ENCODE measurements around the gene NDUFA7.
"Not testable (repeated sequence)": the region's sequence is repeated elsewhere in the genome, so short reads cannot be mapped to it uniquely, and the experiment has no call there.

The NDUFA7 gene

DNA sequence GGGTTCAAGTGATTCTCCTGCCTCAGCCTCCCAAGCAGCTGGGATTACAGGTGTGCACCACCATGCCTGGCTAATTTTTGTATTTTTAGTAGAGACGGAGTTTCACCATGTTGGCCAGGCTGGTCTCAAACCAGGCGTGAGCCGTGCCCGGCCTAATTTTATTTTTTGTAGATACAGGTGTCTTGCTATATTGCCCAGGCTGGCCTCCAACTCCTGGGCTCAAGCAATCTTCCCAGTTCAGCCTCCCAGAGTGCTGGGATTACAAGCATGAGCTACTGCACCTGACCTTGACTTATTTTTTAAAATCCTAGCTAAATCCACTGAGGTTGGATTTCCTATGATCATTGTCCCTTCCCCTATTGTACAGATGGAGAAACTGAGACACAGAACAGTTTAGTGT, 20.3 kb upstream of the NDUFA7 start:
- not testable (repeated sequence) for DNase-seq (ENCODE audit: low read depth)

DNA sequence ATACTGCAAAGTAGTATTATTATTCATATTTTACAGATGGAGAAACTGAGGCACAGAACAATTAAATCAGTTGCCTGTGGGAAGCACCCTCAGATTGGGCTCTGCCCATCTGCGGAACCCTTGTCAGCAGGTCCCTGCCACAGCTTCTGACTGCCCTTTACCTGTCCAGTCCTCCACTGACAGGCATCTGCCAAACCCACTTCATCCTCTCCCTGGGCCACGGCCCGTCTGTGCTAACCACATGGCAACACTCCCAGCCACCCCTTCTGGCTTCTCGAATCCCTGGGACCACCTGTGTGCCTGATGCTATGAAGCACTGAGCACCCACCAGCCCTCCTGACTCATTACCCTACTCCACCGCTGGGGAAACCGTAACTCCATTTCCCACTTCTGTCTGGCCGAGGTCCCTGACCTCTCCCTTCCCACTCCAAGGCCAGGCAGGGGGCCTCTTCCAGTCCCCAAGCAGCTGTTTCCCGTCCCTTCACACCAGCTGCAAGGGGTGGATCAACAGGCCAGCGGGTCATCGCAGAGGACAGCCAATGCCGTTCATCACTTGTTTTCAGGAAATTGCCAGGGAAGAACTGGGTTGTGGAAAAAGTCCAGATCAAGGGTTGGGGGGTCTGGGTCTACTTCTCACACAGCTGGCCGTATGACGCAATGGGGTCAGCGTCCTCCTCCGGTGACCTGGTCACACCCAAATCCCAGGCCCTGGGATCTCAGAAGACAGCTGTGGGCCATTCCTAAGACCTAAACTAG, 19.3 kb upstream of the NDUFA7 start:
- DNase-seq (ENCODE audit: low read depth) = no peak

GRCh38 chr19:8338835-8339234, 17.7 kb upstream of the NDUFA7 start:
- DNase-seq (ENCODE audit: low read depth) = no peak

DNA sequence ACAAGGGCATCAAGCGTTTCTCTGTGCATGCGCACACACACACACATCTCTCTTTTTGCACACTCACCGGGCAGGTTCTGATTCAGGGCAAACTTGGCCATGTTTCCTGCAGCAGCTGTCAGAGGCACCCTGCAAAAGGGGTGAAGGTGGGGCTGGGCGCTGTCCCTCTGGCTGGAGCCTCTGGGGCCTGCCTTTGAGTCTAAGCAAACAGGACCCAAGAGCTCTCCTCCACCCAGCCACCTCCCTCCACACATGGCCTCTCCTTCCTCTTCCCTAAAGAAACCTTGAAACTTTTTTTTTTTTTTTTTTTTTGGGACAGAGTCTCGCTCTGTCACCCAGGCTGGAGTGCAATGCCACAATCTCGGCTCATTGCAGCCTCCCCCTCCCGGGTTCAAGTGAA, 16.6 kb upstream of the NDUFA7 start:
- DNase-seq (ENCODE audit: low read depth) = no peak

GRCh38 chr19:8336660-8337059, 15.5 kb upstream of the NDUFA7 start:
- DNase-seq (ENCODE audit: low read depth) = no peak

GRCh38 chr19:8336072-8336569, 14.9 kb upstream of the NDUFA7 start:
- no peak for DNase-seq (ENCODE audit: low read depth)

- DNase-seq (ENCODE audit: low read depth) = peak; percentile 15
Measured at GRCh38 chr19:8335343-8336071, 14.3 kb upstream of the NDUFA7 start.

DNA sequence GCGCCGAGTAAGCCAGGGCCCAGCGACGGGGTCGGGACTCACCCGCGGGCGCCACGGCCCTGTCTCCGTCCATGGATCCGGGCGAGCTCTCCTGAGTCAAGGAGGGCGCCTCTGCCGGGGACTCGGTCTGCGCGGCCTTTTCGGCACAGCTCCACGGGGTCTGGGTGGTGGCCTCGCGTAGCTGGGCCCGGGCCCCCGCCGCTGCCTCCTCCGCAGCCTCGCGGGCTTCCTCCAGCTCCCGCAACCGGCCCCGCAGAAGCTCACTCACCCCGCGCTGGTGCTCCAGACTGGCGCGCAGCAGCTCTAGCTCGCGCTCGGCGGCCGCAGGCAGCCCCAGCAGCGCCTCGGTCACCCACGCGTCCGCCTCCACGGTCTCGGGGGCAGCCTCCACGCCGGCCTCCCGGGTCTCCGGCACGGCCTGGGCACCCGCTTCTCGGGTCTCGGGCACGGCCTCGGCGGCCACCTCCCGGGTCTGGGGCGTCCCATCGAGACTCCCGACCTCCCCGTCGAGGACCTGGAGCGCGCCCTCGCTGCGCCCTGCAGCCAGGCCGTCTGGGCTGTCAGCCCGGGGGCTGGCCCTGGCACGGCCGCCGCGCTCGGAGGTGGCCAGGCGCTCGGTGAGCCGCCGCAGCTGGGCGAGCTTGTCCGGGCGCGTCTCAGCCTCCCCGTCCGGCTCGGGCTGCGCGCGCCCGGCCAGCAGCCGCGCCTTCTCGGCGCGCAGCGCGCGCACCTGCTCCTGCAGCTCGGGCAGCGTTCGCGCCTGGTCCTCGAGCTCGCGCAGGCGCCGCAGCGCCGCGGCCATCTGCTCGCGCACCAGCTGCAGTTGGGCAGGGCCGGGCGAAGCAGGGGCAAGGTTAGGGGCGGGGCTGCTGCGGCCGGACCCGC, 13.5 kb upstream of the NDUFA7 start:
- DNase-seq (ENCODE audit: low read depth) = no peak

- no peak for DNase-seq (ENCODE audit: low read depth)
Measured at GRCh38 chr19:8333767-8334457, 12.7 kb upstream of the NDUFA7 start.

DNA sequence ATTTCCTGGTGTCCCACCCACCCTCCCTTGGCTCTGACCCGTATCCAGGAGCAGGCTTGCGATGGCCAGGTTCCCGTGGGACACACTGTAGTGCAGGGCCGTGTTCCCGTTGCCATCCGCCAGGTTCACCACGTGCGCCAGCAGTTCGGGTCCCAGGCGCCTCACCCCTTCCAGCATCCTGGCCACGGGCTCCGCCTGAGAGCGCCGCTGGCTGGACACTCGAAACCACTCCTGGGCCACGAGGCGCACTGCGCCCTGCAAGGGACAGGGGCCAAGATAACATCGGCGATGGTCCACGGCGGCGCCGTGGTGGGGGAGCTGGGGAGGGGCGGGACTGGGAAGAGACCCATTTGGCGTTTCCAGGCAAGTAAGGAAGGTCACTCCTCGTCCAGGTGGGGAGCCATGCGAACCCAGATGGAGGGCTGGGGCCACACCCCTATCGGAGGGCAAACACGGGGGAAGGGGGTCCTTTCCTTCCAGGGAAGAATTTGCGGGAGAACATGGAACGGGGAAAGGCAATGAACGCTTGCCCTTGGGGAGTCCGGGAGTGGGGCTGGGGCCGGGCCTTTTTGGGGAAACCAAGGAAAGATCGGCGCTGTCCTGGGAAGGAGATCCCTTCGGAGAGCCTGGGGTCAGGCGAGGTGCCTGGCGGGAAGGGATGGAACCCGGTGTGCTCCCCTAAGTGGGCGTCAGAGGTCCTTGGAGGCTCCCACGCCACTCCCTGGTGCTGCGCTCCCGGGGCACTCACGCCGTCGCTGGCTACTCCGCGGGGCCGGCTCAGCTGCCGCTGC, 12.0 kb upstream of the NDUFA7 start:
- DNase-seq (ENCODE audit: low read depth) = no peak

GRCh38 chr19:8331263-8331845, 10.2 kb upstream of the NDUFA7 start:
- no peak for DNase-seq (ENCODE audit: low read depth)

DNA sequence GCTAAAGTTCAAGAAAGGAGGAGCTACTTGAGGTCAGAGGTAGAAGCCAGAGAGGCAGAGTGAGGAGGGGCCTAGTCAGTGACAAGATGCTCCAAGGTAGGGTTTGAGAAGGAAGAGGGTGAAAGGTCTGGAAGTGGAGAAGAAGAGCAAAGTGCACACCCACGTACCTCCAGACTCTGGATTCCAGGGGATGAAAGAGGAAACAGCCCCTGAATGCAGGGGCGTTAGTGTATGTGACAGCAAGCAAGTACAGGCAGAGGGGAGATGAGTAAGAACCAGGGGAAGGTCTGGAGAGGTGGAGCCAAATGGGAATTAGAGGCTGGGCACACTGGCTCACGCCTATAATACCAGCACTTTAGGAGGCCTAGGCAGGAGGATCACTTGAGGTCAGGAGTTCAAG, 8.8 kb upstream of the NDUFA7 start:
- no peak for DNase-seq (ENCODE audit: low read depth)

GRCh38 chr19:8325454-8325853, 4.3 kb upstream of the NDUFA7 start:
- DNase-seq (ENCODE audit: low read depth) = no peak

- no peak for DNase-seq (ENCODE audit: low read depth)
Measured at GRCh38 chr19:8324186-8325050, 3.2 kb upstream of the NDUFA7 start.

- no peak for DNase-seq (ENCODE audit: low read depth)
Measured at GRCh38 chr19:8323781-8324185, 2.6 kb upstream of the NDUFA7 start.

GRCh38 chr19:8322638-8322997, 1.4 kb upstream of the NDUFA7 start:
- DNase-seq (ENCODE audit: low read depth) = no peak

DNA sequence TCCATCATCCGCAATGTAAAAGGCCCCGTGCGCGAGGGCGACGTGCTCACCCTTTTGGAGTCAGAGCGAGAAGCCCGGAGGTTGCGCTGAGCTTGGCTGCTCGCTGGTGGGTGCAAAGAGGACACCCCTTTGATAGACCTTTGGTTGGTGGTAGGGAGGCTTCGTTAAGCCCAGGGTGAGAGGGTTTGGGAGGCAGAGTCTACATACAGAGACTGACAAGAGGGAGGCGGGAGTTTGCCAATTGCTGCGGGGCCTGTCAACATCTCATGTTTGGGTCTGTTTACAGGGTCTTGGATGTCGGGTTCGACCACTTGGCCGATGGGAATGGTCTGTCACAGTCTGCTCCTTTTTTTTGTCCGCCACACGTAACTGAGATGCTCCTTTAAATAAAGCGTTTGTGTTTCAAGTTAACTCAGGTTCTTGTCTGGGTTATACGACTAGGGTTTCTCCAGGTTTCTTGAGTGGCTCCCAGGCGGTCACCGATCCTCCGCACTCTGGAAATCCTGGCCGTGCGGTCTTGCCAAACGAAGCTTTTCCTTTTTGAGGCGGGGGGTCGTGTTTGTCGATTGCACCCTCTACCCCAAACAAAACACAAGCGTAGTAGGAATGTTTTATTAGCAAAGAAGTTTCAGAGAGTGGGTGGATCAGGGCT, 937 bp upstream of the NDUFA7 start:
- no peak for DNase-seq (ENCODE audit: low read depth)

GRCh38 chr19:8320564-8321066, 560 bp downstream of the NDUFA7 start:
- DNase-seq (ENCODE audit: low read depth) = no peak

Data from stimulated activated CD8-positive, alpha-beta memory T cell treated with anti-CD3 and anti-CD28 coated beads, Interleukin-12 subunit alpha, Interleukin-12 subunit beta, amount 100 ng/mL, for 4 hours (primary cell).